HepG2 (cell line): ENCODE results near the gene UCP3. TPM values are rescaled to one million over a fixed set of nuclear protein-coding genes. Genes with fewer than 3 reads are reported as not detected.

ENCODE experiments used
- ELF3 ChIP-seq: IDR thresholded peaks from 2 replicates; pipeline ENCODE4 v1.6.1; 2016; ENCODE audit warnings: missing genetic modification reagents, missing compliant biosample characterization
- HDAC2 ChIP-seq: sonication (generic); formaldehyde crosslinking; IDR thresholded peaks from 2 replicates; pipeline ENCODE4 v1.4.0; 2020; ENCODE audit warnings: missing genetic modification reagents
- HOXA7 ChIP-seq: sonication (generic); formaldehyde crosslinking; IDR thresholded peaks from 2 replicates; pipeline ENCODE4 v1.8.1; 2022; ENCODE audit warnings: mild to moderate bottlenecking, missing genetic modification reagents, moderate library complexity
- JDP2 ChIP-seq: sonication (generic); formaldehyde crosslinking; IDR thresholded peaks from 2 replicates; pipeline ENCODE4 v1.8.1; 2022; ENCODE audit warnings: missing genetic modification reagents, borderline replicate concordance
- ZNF281 ChIP-seq: sonication (generic); formaldehyde crosslinking; IDR thresholded peaks from 2 replicates; pipeline ENCODE4 v1.4.0; 2020; ENCODE audit warnings: missing genetic modification reagents, borderline replicate concordance
- ZNF296 ChIP-seq: sonication (generic); formaldehyde crosslinking; conservative IDR thresholded peaks from 2 replicates; pipeline ENCODE4 v1.5.0; 2020; ENCODE audit warnings: mild to moderate bottlenecking, missing genetic modification reagents
- ZNF383 ChIP-seq: sonication (generic); formaldehyde crosslinking; IDR thresholded peaks from 2 replicates; pipeline ENCODE4 v1.4.0; 2020; ENCODE audit warnings: missing genetic modification reagents, mild to moderate bottlenecking, borderline replicate concordance
- ZNF577 ChIP-seq: sonication (generic); formaldehyde crosslinking; IDR thresholded peaks from 2 replicates; pipeline ENCODE4 v1.4.0; 2020; ENCODE audit warnings: mild to moderate bottlenecking, low read depth, missing genetic modification reagents, borderline replicate concordance
- polyA plus RNA-seq, 8 experiments: library from polyadenylated mRNA; depleted of rRNA in 3 of 8; stranded (reverse) in 7 of 8; unstranded in 1 of 8; fragments of >200 nt; fragmentation: Illumina TruSeq in 4 of 8; extraction: Trizol in 4 of 8; gene quantifications; 2 replicates each; pipeline versions ENCODE4 v1.2.1 to v1.2.3, GENCODE V29; 2011 to 2016; ENCODE audit warnings: low read depth in 4 of 8, missing spikeins in 1 of 8, mixed read lengths in 1 of 8; ENCODE audit not compliant: insufficient read depth in 1 of 8
- total RNA-seq, 5 experiments: library from RNA; depleted of rRNA; stranded (reverse); fragments of >200 nt; fragmentation: Illumina TruSeq; extraction: Trizol; gene quantifications; 2 replicates each; pipeline ENCODE4 v1.2.3, GENCODE V29; 2016; ENCODE audit warnings: low read depth in 1 of 5
- TF ChIP-seq, protein P1 (sequence below): sonication (generic); formaldehyde crosslinking; IDR thresholded peaks from 2 replicates; pipeline ENCODE4 v1.4.0; 2020; ENCODE audit warnings: missing genetic modification reagents
- TF ChIP-seq, protein P2 (sequence below): sonication (generic); formaldehyde crosslinking; IDR thresholded peaks from 2 replicates; pipeline ENCODE4 v1.8.0; 2022; ENCODE audit warnings: missing genetic modification reagents, low read depth, mild to moderate bottlenecking, borderline replicate concordance
- TF ChIP-seq, protein P3 (sequence below): sonication (generic); formaldehyde crosslinking; conservative IDR thresholded peaks from 2 replicates; pipeline ENCODE4 v1.4.0; 2020; ENCODE audit warnings: missing genetic modification reagents
- TF ChIP-seq, protein P4 (sequence below): sonication (generic); formaldehyde crosslinking; IDR thresholded peaks from 2 replicates; pipeline ENCODE4 v1.4.0; 2020; ENCODE audit warnings: missing genetic modification reagents, borderline replicate concordance
- TF ChIP-seq, protein P5 (sequence below): sonication (generic); formaldehyde crosslinking; IDR thresholded peaks from 2 replicates; pipeline ENCODE4 v1.4.0; 2020; ENCODE audit warnings: missing genetic modification reagents

Gene UCP3
- total and polyA plus RNA-seq, 2 of the 13 experiments (the other 11 are each of a cell fraction or from before 2014, with no cell fraction given) = 0.37 TPM; not detected in 1

DNA sequence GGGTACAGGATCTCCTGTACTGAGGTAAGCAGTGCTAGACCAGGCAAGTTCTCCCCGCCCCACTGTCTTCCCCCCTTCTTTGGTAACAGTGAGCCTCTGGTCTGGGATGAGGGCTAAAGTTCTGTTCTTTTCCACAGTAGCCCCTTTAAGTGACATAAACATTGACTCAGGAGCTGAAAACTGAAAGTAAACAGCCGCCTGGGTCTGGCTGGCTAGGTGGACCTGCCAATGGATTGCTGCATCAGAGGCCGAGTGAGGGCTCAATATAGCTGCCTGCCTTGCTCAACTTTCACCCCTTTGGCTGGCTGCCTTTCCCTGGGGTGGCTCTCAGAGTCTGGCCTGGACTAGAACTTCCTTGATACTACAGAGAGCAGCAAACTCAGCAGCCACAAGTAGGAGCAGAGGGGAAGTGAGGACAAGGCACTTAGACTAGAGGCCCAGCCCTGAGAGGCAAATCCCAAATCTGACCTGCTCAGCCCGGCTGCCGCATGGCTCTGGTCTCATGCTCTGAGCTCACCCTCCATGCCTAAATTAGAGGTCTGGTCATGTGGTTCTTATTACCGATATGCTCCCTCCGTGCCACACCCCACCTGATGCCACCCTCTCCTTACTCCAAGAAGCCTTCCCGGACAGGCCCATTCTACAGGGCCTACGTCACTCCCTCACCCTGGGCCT is 9.6 kb upstream of the UCP3 start (continued):
- TF ChIP-seq, protein P1, sequence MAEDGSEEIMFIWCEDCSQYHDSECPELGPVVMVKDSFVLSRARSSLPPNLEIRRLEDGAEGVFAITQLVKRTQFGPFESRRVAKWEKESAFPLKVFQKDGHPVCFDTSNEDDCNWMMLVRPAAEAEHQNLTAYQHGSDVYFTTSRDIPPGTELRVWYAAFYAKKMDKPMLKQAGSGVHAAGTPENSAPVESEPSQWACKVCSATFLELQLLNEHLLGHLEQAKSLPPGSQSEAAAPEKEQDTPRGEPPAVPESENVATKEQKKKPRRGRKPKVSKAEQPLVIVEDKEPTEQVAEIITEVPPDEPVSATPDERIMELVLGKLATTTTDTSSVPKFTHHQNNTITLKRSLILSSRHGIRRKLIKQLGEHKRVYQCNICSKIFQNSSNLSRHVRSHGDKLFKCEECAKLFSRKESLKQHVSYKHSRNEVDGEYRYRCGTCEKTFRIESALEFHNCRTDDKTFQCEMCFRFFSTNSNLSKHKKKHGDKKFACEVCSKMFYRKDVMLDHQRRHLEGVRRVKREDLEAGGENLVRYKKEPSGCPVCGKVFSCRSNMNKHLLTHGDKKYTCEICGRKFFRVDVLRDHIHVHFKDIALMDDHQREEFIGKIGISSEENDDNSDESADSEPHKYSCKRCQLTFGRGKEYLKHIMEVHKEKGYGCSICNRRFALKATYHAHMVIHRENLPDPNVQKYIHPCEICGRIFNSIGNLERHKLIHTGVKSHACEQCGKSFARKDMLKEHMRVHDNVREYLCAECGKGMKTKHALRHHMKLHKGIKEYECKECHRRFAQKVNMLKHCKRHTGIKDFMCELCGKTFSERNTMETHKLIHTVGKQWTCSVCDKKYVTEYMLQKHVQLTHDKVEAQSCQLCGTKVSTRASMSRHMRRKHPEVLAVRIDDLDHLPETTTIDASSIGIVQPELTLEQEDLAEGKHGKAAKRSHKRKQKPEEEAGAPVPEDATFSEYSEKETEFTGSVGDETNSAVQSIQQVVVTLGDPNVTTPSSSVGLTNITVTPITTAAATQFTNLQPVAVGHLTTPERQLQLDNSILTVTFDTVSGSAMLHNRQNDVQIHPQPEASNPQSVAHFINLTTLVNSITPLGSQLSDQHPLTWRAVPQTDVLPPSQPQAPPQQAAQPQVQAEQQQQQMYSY (CRISPR knock-in tag) = 0 out of 2 replicates have a peak, but pooled peaks have one; percentile 53
- TF ChIP-seq, protein P2, sequence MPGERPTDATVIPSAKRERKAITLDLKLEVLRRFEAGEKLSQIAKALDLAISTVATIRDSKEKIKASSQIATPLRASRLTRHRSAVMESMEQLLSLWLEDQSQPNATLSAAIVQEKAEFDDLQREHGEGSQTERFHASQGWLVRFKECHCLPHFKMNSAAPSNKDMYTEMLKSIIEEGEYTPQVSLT (CRISPR knock-in tag) = 0 out of 2 replicates have a peak, but pooled peaks have one; percentile 6
- TF ChIP-seq, protein P3, sequence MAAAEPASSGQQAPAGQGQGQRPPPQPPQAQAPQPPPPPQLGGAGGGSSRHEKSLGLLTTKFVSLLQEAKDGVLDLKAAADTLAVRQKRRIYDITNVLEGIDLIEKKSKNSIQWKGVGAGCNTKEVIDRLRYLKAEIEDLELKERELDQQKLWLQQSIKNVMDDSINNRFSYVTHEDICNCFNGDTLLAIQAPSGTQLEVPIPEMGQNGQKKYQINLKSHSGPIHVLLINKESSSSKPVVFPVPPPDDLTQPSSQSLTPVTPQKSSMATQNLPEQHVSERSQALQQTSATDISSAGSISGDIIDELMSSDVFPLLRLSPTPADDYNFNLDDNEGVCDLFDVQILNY = no peak
- TF ChIP-seq JDP2 (CRISPR knock-in tag) (no peak), HOXA7 (CRISPR knock-in tag) (no peak), ELF3 (CRISPR knock-in tag) (peak; percentile 71), HDAC2 (CRISPR knock-in tag) (peak; percentile 54), ZNF281 (CRISPR knock-in tag) (no peak), ZNF383 (CRISPR knock-in tag) (no peak), ZNF296 (CRISPR knock-in tag) (no peak), ZNF577 (no peak)
- TF ChIP-seq, protein P4, sequence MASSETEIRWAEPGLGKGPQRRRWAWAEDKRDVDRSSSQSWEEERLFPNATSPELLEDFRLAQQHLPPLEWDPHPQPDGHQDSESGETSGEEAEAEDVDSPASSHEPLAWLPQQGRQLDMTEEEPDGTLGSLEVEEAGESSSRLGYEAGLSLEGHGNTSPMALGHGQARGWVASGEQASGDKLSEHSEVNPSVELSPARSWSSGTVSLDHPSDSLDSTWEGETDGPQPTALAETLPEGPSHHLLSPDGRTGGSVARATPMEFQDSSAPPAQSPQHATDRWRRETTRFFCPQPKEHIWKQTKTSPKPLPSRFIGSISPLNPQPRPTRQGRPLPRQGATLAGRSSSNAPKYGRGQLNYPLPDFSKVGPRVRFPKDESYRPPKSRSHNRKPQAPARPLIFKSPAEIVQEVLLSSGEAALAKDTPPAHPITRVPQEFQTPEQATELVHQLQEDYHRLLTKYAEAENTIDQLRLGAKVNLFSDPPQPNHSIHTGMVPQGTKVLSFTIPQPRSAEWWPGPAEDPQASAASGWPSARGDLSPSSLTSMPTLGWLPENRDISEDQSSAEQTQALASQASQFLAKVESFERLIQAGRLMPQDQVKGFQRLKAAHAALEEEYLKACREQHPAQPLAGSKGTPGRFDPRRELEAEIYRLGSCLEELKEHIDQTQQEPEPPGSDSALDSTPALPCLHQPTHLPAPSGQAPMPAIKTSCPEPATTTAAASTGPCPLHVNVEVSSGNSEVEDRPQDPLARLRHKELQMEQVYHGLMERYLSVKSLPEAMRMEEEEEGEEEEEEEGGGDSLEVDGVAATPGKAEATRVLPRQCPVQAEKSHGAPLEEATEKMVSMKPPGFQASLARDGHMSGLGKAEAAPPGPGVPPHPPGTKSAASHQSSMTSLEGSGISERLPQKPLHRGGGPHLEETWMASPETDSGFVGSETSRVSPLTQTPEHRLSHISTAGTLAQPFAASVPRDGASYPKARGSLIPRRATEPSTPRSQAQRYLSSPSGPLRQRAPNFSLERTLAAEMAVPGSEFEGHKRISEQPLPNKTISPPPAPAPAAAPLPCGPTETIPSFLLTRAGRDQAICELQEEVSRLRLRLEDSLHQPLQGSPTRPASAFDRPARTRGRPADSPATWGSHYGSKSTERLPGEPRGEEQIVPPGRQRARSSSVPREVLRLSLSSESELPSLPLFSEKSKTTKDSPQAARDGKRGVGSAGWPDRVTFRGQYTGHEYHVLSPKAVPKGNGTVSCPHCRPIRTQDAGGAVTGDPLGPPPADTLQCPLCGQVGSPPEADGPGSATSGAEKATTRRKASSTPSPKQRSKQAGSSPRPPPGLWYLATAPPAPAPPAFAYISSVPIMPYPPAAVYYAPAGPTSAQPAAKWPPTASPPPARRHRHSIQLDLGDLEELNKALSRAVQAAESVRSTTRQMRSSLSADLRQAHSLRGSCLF (CRISPR knock-in tag) = no peak
- TF ChIP-seq, protein P5, sequence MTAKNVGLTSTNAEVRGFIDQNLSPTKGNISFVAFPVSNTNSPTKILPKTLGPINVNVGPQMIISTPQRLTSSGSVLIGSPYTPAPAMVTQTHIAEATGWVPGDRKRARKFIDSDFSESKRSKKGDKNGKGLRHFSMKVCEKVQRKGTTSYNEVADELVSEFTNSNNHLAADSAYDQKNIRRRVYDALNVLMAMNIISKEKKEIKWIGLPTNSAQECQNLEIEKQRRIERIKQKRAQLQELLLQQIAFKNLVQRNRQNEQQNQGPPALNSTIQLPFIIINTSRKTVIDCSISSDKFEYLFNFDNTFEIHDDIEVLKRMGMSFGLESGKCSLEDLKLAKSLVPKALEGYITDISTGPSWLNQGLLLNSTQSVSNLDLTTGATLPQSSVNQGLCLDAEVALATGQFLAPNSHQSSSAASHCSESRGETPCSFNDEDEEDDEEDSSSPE (CRISPR knock-in tag) = no peak
